T-cell (primary cell): ENCODE measurements around the gene UBFD1. TPM values are rescaled to one million over a fixed set of nuclear protein-coding genes. Genes with fewer than 3 reads are reported as not detected.
"Not testable (repeated sequence)": the region's sequence is repeated elsewhere in the genome, so short reads cannot be mapped to it uniquely, and the experiment has no call there.

Experiments
- ATAC-seq, 4 experiments: fragments of 200-7000 bp in 3 of 4; fragments of 150-1000 bp in 1 of 4; cut with Tn5 transposase; replicated peaks in 1 of 4; 1 replicate in 3 of 4; 2 replicates in 1 of 4; pipeline ENCODE4 v1.10.0; 2021; ENCODE audit warnings: moderate library complexity in 3 of 4, mild to moderate bottlenecking in 2 of 4, moderate number of reproducible peaks in 1 of 4
- CTCF ChIA-PET, 2 donors: fragments of 300-600 bp; sonication (Branson Sonifier 250); formaldehyde crosslinking; loops; one replicate each; lab custom pipeline; 2022; ENCODE audit warnings: antibody characterized with exemption in 2 of 2; lab: Charles Lee
- POLR2A ChIA-PET, 2 donors: fragments of 300-600 bp; sonication (Branson Sonifier 250); formaldehyde crosslinking; loops; one replicate each; lab custom pipeline; 2022; ENCODE audit warnings: antibody characterized with exemption in 2 of 2; lab: Charles Lee
- DNase-seq, 35 experiments: peaks; one replicate each; pipeline versions ENCODE4 v3.0.0 to v3.0.0-alpha.2; 2013 to 2023
- H3K27ac ChIP-seq: one replicate; pipeline ENCODE4 v1.5.1; 2013; ENCODE audit warnings: low read length
- H3K27me3 ChIP-seq, 2 experiments: replicated peaks in 1 of 2; 1 replicate in 1 of 2; 2 replicates in 1 of 2; pipeline versions ENCODE4 v1.6.1 to v1.7.0; 2013; ENCODE audit warnings: low read length in 1 of 2, mixed read lengths in 1 of 2; ENCODE audit not compliant: control insufficient read depth in 2 of 2, insufficient read depth in 2 of 2; ENCODE audit errors: extremely low read depth in 1 of 2
- H3K36me3 ChIP-seq, 2 donors: 1 replicate in 1 of 2; 2 replicates in 1 of 2; pipeline versions ENCODE4 v1.6.1 to v1.7.0; 2013; ENCODE audit warnings: low read length in 1 of 2; ENCODE audit not compliant: control insufficient read depth in 2 of 2, insufficient read depth in 1 of 2; ENCODE audit errors: extremely low read depth in 1 of 2
- H3K4me1 ChIP-seq, 2 experiments: 1 replicate in 1 of 2; 2 replicates in 1 of 2; pipeline versions ENCODE4 v1.6.1 to v1.7.0; 2013; ENCODE audit warnings: low read length in 2 of 2, mixed read lengths in 1 of 2; ENCODE audit not compliant: insufficient read depth in 2 of 2, control insufficient read depth in 1 of 2; ENCODE audit errors: extremely low read depth in 1 of 2
- H3K4me3 ChIP-seq, 2 donors: 1 replicate in 1 of 2; 2 replicates in 1 of 2; pipeline versions ENCODE4 v1.5.1 to v1.7.0; 2013; ENCODE audit warnings: mild to moderate bottlenecking in 2 of 2, low read length in 1 of 2, moderate library complexity in 1 of 2; ENCODE audit not compliant: control insufficient read depth in 1 of 2; ENCODE audit errors: extremely low read depth in 1 of 2
- H3K9me3 ChIP-seq: 2 replicates; pipeline ENCODE4 v1.7.0; 2013
- H3K27ac Mint-ChIP-seq, 2 donors: one replicate each; pipeline ENCODE4 v1.8.0; 2020 to 2021; ENCODE audit warnings: mild to moderate bottlenecking in 2 of 2, mixed read lengths in 2 of 2
- H3K27me3 Mint-ChIP-seq, 2 donors: one replicate each; pipeline ENCODE4 v1.8.0; 2021 to 2022; ENCODE audit warnings: mixed read lengths in 2 of 2
- H3K36me3 Mint-ChIP-seq: one replicate; pipeline ENCODE4 v1.8.0; 2021; ENCODE audit warnings: mixed read lengths
- H3K4me1 Mint-ChIP-seq, 3 donors: one replicate each; pipeline ENCODE4 v1.8.0; 2020 to 2022; ENCODE audit warnings: mixed read lengths in 3 of 3, mild to moderate bottlenecking in 1 of 3
- H3K4me3 Mint-ChIP-seq, 3 donors: one replicate each; pipeline ENCODE4 v1.8.0; 2020 to 2022; ENCODE audit warnings: mild to moderate bottlenecking in 3 of 3, mixed read lengths in 3 of 3, moderate library complexity in 3 of 3
- H3K9me3 Mint-ChIP-seq, 3 donors: one replicate each; pipeline ENCODE4 v1.8.0; 2020 to 2022; ENCODE audit warnings: mixed read lengths in 3 of 3
- WGBS: methylation state at CpG from one replicate; pipeline ENCODE4 v1.1.5; 2013; ENCODE audit warnings: missing lambda C conversion rate; ENCODE audit not compliant: insufficient coverage; 5-methylcytosine and 5-hydroxymethylcytosine counted together
- total RNA-seq, 35 experiments: library from RNA in 6 of 35; stranded (reverse) in 6 of 35; fragments of 120-200 nt in 1 of 35; gene quantifications; one replicate each; pipeline versions ENCODE4 v1.2.1 to v1.2.4 and lab custom pipeline; 2013 to 2026

UBFD1 gene
- total RNA-seq, 5 donors from 2014 or later (not counting 1 experiment from before 2014, with no cell fraction given): 43.6 to 49.1 (median 46.3) TPM

DNA sequence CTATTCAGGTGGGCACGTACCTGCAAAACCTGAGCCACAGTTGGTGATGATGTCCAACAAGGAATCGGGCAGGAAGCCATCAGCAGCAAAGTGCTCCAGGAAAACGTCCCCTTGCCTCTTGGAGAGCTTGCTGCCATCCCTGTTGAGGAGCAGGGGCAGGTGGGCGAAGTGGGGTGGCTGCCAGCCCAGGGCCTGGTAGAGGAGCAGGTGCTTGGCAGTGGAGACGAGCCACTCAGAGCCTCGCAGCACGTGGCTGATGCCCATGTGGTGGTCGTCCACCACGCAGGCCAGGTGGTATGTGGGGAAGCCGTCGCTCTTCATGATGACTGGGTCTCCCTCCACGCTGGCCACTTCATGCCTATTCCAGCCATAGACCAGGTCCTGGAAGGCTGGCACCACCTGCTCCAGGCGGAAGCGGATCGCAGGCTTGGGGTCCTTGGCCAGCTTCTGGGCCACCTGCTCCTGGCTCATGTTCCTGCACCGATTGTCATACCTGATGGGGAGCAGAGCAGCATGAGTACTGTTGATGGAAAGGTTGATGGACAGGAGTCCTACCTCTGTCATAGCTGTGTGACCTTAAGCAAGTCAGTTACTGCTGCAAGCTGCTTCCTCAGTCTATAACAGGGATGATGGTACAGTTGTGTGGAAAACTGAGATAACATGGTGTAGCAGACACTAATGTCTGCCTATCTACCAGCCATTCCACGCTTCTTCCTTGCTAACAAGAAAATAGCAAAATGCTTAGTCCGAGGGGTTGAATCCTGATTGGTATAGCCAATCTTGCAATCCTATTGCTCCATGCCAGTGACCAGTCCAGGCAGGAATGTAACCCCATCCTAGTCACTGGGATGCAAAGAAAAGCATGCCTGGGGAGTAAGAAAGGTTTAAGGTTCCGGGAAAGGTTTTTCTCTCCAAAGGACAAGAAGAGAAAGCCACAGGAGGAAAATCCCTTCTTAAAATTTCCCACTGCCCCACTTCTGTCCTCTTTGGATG, 22.4 kb upstream of the UBFD1 start:
- CTCF ChIA-PET: no interaction called here
- H3K27ac ChIP-seq: no peak overlapping the region
- Mint-ChIP-seq H3K36me3 (peaks cover 22% of the 10 kb centered on the region), H3K27me3 (no peaks in the 10 kb centered on the region), H3K27ac (no peak overlapping the region), H3K4me3 (no peak overlapping the region), H3K9me3 (no peaks in the 10 kb centered on the region), H3K4me1 (no peaks in the 10 kb centered on the region)
- 95% methylated on average over 10 of the region's 19 CpGs for WGBS
- ATAC-seq: no peak
- POLR2A ChIA-PET: no interaction called here
- H3K4me1 ChIP-seq: no peaks in the 10 kb centered on the region
- H3K36me3 ChIP-seq: peaks cover 10 to 52% of the 10 kb centered on the region in 2 donors
- H3K4me3 ChIP-seq: no peak overlapping the region
- DNase-seq: no peak
- H3K9me3 ChIP-seq: no peaks in the 10 kb centered on the region
- H3K27me3 ChIP-seq: no peaks in the 10 kb centered on the region

DNA sequence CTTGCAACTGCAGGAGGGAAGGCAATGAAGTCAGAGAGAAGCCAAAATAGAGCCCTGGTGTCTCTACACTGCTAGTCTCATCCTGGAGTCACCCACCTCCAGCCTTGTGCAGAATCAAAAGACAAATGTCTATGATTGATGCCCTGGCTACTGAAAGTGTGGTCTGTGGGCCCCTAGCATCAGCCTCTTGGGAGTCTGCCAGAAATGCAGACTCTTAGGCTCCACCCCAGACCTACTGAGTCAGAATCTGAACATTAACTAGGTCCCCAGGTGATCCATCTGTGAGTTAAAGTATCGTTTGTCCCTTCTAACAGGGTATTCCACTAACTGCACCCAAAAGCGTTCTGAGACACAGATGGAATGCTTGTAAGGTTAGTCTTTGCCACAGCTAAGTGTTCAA, 21.6 kb upstream of the UBFD1 start:
- ChIA-PET CTCF (no interaction called here), POLR2A (no interaction called here)
- ATAC-seq (no peak), DNase-seq (no peak)
- Histone ChIP-seq H3K9me3 (no peaks in the 10 kb centered on the region), H3K4me3 (no peak overlapping the region), H3K36me3 (peaks cover 10 to 59% of the 10 kb centered on the region in 2 donors), H3K4me1 (no peaks in the 10 kb centered on the region), H3K27ac (no peak overlapping the region), H3K27me3 (no peaks in the 10 kb centered on the region)
- no peaks in the 10 kb centered on the region for H3K4me1 Mint-ChIP-seq
- WGBS: no CpG with 5 or more reads among the region's 2 CpGs
- no peaks in the 10 kb centered on the region for H3K27me3 Mint-ChIP-seq
- no peak overlapping the region for H3K4me3 Mint-ChIP-seq
- H3K9me3 Mint-ChIP-seq: no peaks in the 10 kb centered on the region
- peaks cover 22% of the 10 kb centered on the region for H3K36me3 Mint-ChIP-seq
- H3K27ac Mint-ChIP-seq: no peak overlapping the region

DNA sequence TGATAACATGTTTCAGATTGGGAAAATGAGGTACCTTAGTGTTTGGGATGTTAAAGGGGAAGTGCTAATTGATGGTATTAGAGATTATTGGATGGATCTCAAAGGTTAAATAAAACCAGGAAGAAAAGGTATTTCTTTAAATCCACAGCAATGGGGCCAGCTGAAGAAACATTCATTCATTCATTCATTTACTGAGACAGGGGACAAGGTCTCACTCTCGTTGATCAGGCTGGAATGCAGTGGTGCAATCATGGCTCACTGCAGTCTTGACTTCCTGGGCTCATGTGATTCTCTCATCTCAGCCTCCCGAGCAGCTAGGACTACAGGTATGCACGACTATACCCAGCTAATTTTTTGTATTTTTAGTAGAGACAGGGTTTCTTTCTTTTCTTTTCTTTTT, 20.1 kb upstream of the UBFD1 start:
- no peaks in the 10 kb centered on the region for H3K9me3 ChIP-seq
- peaks cover 10 to 61% of the 10 kb centered on the region in 2 donors for H3K36me3 ChIP-seq
- H3K27me3 Mint-ChIP-seq: no peaks in the 10 kb centered on the region
- H3K4me3 Mint-ChIP-seq: no peak overlapping the region
- H3K27ac Mint-ChIP-seq: no peak overlapping the region
- WGBS: no CpG with 5 or more reads among the region's 3 CpGs
- no peaks in the 10 kb centered on the region for H3K4me1 Mint-ChIP-seq
- DNase-seq: no peak
- no peaks in the 10 kb centered on the region for H3K4me1 ChIP-seq
- H3K9me3 Mint-ChIP-seq: no peaks in the 10 kb centered on the region
- H3K4me3 ChIP-seq: no peak overlapping the region
- ChIA-PET CTCF (no interaction called here), POLR2A (no interaction called here)
- ATAC-seq: no peak
- no peak overlapping the region for H3K27ac ChIP-seq
- no peaks in the 10 kb centered on the region for H3K27me3 ChIP-seq
- peaks cover 27% of the 10 kb centered on the region for H3K36me3 Mint-ChIP-seq

DNA sequence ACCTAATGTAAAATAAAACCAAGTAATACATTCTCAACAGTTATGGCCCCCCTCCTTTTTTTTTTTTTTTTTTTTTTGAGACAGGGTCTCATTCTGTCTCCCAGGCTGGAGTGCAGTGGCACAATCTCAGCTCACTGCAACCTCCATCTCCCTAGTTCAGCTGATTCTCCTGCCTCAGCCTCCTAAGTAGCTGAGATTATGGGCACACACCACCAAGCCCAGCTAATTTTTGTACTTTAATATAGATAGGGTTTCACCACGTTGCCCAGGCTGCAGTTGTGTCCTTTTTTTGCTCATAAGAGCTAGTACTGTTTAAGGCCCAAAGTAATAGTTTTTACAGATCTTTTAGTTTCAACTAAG, 18.6 kb upstream of the UBFD1 start:
- Histone ChIP-seq H3K4me3 (no peak overlapping the region), H3K27ac (no peak overlapping the region), H3K9me3 (no peaks in the 10 kb centered on the region), H3K27me3 (no peaks in the 10 kb centered on the region), H3K4me1 (no peaks in the 10 kb centered on the region), H3K36me3 (peaks cover 10 to 54% of the 10 kb centered on the region in 2 donors)
- no peak overlapping the region for H3K27ac Mint-ChIP-seq
- no peaks in the 10 kb centered on the region for H3K4me1 Mint-ChIP-seq
- H3K27me3 Mint-ChIP-seq: no peaks in the 10 kb centered on the region
- ChIA-PET CTCF (interaction anchor here in 1 of 2 donors (0.7 kb wide), 1 partner anchor 16 kb away, joined by 3 read pairs; no protein-coding TSS in a partner anchor), POLR2A (interaction anchor here in 1 of 2 donors (0.5 kb wide), 1 partner anchor 48 kb away, joined by 4 read pairs; no protein-coding TSS in a partner anchor)
- no CpG with 5 or more reads among the region's 1 CpG for WGBS
- peaks cover 26% of the 10 kb centered on the region for H3K36me3 Mint-ChIP-seq
- H3K9me3 Mint-ChIP-seq: no peaks in the 10 kb centered on the region
- ATAC-seq: no peak
- no peak for DNase-seq
- no peak overlapping the region for H3K4me3 Mint-ChIP-seq

DNA sequence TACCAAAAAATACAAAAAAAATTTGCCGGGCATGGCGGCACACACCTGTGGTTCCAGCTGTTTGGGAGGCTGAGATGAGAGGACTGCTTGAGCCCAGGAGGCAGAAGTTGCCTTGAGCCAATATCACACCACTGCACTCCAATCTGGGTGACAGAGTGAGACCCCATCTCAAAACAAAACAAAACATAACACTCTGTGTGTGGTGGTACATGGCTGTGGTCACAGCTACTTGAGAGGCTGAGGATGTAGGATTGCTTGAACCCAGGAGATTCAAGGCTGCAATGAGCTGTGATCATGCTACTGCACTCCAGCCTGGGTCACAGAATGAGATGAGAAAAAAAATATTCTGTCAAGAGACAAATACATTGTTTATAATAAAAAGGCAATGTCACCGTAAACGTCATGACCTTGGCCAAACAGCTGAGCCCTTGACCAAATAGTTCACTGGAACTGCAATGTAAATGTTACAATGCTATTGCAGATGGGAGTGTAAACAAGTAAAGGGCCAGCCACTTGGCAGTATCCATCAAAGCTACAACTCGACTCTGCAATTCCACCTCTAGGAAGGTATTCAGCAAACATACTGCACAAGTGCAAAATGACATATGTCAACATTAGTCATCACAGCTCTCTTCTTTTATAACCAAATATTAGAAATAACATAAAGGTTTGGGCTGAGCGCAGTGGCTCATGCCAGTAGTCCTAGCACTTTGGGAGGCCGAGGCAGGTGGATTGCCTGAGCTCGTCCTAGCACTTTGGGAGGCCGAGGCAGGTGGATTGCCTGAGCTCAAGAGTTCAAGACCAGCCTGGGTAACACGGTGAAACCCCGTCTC, 17.3 kb upstream of the UBFD1 start:
- Mint-ChIP-seq H3K27ac (no peak overlapping the region), H3K27me3 (no peaks in the 10 kb centered on the region), H3K4me1 (no peaks in the 10 kb centered on the region), H3K36me3 (peaks cover 23% of the 10 kb centered on the region), H3K9me3 (no peaks in the 10 kb centered on the region), H3K4me3 (no peak overlapping the region)
- ChIA-PET POLR2A (no interaction called here), CTCF (interaction anchor here in 1 of 2 donors (0.5 kb wide), 1 partner anchor 25 kb away, joined by 5 read pairs; no protein-coding TSS in a partner anchor)
- Histone ChIP-seq H3K4me1 (no peaks in the 10 kb centered on the region), H3K9me3 (no peaks in the 10 kb centered on the region), H3K4me3 (no peak overlapping the region), H3K27ac (no peak overlapping the region), H3K36me3 (peaks cover 1 to 53% of the 10 kb centered on the region in 2 donors), H3K27me3 (no peaks in the 10 kb centered on the region)
- 96% methylated on average over 4 of the region's 11 CpGs for WGBS
- ATAC-seq (no peak), DNase-seq (no peak)

DNA sequence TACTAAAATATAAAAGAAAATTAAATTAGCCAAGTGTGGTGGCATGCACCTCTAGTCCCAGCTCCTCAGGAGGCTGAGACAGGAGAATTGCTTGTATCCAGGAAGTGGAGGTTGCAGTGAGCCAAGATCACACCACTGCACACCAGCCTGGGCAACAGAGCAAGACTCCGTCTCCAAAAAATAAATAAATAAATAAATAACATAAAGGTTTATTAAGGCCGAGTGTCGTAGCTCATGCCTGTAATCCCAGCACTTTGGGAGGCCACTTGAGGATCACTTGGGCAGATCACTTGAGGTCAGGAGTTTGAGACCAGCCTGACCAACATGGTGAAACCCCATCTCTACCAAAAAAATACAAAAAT, 16.7 kb upstream of the UBFD1 start:
- peaks cover 20% of the 10 kb centered on the region for H3K36me3 Mint-ChIP-seq
- not testable (repeated sequence) for H3K9me3 Mint-ChIP-seq, H3K4me3 ChIP-seq

More for the DNA sequence above, 16.7 kb upstream of the UBFD1 start:
- H3K9me3 ChIP-seq, ATAC-seq, H3K27ac ChIP-seq, H3K27me3 Mint-ChIP-seq, H3K4me1 ChIP-seq, H3K27ac Mint-ChIP-seq, H3K4me1 Mint-ChIP-seq, POLR2A ChIA-PET, DNase-seq, H3K4me3 Mint-ChIP-seq, H3K27me3 ChIP-seq: not testable (repeated sequence)
- CTCF ChIA-PET: interaction anchor here in 1 of 2 donors (0.5 kb wide), 1 partner anchor 25 kb away, joined by 5 read pairs; no protein-coding TSS in a partner anchor
- H3K36me3 ChIP-seq: peaks cover 0 to 55% of the 10 kb centered on the region in 2 donors
- no CpG with 5 or more reads among the region's 3 CpGs for WGBS
